GM19468 (cell line): ENCODE results near the gene GPC1.

Experiments used
- ATAC-seq: cut with Tn5 transposase; IDR thresholded peaks from one replicate; pipeline ENCODE4 v1.9.1; 2021; ENCODE audit warnings: mild to moderate bottlenecking, moderate library complexity, moderate number of reproducible peaks; ENCODE audit not compliant: unreplicated experiment; ENCODE audit errors: extremely low read depth

GPC1 gene

DNA sequence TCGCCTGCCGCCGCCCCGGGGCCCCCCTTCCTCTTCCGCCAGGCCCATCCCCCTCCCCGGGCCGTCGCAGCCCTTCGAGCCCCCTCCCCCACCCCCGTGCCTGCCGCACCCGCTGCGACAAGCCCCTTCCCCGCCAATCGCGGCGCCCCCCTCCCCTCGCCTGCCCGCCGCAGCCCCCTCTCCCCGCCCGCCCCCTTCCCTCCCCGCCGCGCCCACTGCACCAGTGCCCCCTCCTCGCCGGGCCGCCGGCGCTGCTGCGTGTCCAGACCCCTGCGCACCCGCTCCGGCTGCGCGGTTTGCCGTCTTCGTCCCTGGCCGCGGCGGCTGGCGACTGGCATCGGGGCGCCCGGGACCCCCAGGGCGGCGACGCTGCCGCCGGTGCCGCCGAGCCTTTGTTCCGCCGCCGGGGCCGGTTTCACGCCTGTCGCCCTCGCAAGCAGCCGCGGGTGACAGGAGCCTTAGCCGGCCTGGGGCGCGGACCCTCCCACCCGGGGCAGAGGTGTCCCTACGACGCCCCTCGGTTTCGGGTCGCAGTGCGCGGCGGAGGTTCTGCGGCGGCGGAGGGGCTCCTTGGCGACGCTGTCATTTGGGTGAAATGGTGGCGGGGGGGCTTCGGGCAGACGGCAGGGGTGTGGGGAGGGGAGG is 18.1 kb downstream of the GPC1 start:
- no peak for ATAC-seq

- ATAC-seq: no peak
Observed at GRCh38 chr2:240454106-240454901, 18.8 kb downstream of the GPC1 start.

DNA sequence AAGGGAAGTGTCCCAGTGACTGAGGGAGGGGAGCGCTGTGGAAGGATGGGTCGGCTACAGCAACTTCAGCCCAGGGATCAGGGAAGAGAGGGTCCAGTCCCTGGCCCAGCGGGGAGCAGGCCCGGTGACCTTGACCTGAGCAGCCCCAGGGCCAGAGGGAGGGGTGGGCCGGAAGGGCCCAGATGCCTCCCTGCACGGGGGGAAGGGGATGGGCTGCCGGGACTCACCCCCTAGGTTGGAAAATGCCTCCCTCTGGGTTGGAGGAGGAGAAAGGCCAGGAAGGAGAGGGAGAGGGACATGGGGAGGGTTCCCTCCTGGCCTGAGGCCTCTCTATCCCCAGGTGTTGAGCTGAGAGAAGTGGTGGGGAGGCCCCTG is 19.8 kb downstream of the GPC1 start:
- no peak for ATAC-seq

DNA sequence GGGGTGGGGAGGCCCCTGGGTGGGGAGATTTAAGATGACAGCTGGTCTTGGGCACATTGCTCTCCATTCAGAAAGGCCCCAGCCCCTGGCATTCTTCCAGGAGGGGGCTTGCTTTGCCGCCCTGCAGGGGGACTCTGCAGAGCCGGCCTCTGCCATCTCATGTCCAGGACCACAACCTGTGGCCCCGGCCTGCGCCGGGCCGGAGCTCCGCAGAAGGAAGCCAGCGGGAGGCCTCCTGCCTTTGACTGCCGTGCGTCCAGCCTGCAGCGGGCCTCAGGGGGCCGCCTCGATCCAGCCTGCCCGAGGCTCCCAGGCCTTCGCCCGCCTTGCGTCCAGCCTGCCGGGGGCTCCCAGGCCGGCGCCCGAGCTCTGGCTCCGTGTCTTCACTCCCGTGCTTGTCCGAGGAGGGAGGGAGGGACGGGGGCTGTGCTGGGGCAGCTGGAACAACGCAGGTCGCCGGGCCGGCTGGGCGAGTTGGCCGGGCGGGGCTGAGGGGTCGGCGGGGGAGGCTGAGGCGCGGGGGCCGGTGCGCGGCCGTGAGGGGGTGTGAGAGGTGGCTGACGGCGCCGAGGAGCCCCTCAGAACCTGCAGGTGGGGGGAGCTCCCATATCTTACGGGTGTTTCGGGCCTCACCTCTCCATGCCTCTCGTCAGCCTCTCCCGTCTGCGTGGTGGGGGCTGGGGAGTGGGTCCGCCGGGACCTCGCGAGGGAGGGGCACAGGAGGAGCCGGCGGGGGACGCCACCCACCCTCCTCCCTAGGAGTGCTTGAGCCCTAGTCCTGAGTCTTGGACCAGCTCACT is 20.4 kb downstream of the GPC1 start:
- no peak for ATAC-seq

GRCh38 chr2:240456447-240457222 is 21.2 kb downstream of the GPC1 start:
- ATAC-seq: no peak

DNA sequence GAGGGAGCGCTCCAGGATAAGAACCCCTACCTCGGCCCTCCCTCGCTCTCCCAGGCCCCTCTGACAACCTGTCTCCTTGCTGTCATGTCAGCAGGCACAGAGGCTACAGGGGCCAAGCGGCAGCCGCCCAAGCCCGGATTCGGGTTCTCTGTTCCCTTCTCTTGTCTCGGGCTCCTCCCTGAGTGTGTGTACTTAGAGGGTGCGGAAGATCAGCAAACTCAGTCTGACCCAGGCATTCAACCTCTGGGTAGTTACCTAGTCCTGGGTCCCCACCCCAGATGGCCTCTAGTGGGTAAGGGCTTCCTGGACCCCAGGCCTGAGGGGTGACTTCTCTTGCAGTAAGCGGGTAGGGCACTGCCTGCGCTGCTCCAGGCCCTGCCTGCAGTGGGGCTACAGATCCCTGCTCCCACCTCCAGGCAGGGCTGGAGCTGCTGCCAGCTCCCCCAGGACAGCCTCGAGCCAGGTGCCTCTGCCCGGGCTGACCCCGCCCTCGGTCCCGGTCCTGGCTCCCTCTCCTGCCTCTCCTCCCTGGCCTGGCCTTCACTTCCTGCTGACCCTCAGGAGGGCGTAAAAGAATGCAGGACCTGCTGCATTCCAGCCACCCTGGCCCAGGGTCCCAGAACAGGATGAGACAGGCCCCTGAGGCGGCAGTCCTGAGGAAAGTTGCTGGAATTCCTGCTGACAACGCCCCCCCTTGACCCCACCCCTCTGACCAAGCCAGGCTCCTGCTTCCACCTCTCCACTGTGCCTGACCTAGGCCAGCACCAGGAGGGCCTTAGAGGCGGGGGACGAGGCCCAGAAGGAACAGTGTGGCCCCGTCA is 22.0 kb downstream of the GPC1 start:
- no peak for ATAC-seq

- ATAC-seq: no peak
Observed at GRCh38 chr2:240458044-240458899, 22.8 kb downstream of the GPC1 start.

- no peak for ATAC-seq
Observed at GRCh38 chr2:240458900-240459391, 23.5 kb downstream of the GPC1 start.

DNA sequence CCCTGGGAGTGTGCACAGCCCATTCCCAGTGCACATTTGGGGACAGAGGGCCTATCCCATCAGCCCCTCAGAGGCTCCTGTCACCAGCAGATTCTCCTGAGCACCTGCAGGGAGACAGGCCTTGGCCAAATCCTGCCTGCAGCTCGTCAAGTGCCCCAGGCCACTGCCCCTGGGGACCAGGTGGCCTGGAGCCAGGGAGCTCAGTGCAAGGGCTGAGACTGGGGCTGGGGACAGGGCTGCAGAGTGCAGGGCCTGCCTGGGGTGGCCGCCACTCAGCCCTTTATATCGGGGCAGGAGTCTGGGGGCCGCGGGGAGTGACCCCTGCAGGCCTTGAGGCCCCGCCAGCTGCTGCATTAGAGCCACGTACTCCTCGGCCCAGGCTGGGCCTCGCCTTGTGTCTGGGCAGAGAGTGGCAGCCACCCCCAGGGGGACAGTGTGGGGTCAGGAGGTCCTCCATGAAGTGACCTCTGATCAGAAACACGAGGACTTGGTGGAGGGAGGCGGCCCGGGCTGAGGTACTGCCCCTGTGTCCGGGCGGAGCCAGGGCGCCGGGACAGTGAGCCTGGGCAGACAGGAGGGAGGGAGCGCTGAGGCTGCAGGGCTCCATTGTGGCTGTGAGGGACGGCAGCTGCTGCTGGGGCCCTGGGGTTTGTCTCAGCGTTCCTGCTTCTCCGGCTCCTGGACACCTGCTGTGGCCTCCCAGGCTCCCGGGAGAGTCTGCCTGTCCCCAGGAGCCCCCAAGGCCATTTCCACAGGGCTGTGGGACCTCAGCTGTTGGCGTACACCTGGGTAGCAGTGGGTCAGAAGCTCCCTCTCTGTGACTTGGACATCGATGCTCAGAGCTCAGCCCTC is 24.2 kb downstream of the GPC1 start:
- no peak for ATAC-seq

- ATAC-seq: no peak
Observed at GRCh38 chr2:240460253-240460711, 24.8 kb downstream of the GPC1 start.

GRCh38 chr2:240460781-240461431 is 25.4 kb downstream of the GPC1 start:
- ATAC-seq: no peak

DNA sequence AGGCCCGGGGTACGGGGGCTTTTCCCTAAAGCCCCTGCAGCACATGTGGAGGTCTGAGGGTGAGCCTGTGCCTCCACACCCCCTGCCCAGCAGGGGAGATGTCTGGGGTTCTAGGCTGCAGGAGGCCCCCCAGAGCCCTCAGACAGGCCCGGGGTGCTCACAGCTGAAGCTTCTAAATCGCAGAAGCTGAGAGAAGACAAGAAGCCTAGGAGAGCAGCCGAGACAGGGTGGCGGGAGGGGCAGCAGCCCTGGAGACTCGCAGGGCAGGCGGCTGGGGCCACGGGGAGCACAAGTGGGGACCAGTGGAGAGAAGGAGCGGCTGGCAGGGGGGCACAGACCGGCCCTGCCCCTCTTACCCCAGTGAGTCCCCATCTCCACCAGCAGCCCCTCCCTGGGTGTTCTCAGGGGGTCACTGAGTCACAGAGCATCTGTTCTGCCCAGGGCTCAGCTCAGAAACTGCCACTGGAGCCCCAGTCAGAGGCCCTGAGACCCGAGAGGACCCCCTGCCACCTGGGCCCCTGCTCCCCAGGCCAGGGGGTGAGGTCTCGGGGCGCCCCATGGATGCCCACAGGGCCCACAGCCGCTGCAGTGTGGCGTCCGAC is 26.1 kb downstream of the GPC1 start:
- ATAC-seq: no peak

- ATAC-seq: no peak
Observed at GRCh38 chr2:240462073-240462706, 26.7 kb downstream of the GPC1 start.

DNA sequence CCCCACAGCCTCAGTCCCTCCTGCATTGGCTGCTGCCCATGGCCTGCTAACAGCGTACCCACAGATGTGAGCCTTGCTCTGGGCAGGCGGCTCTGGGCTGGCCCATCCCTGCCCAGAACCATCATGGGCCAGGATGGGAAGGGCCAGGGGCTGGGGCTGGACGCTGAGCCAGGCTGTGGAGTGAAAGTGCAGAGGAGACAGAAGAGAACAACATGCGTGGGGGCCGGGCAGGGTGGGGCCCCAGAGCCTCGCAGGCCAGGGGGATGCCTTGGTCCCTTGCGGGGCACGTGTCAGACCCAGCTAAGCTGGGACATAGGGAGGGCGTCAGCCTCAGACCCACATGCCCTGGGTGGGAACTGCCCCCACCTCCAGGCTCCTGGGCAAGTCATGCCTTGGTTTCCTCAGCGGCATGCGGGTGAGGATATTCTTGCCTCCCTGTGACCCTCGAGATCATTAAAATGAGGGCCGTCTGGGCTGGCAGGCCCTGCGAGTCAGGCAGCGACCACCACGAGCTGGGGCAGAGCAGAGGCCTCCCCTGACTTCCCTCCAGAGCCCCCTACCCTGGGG is 27.3 kb downstream of the GPC1 start:
- ATAC-seq: no peak

GRCh38 chr2:240463274-240463865 is 27.9 kb downstream of the GPC1 start:
- ATAC-seq: no peak
